Panc1 (cell line): ENCODE results near the gene MORN1. TPM values are rescaled to one million over a fixed set of nuclear protein-coding genes. Genes with fewer than 3 reads are reported as not detected.

Experiments used
- ATAC-seq: fragments of 200-7000 bp; cut with Tn5 transposase; 2 replicates; pipeline ENCODE4 v1.9.1; 2020; ENCODE audit warnings: mild to moderate bottlenecking, moderate library complexity
- BruUV-seq: library from RNA; stranded (reverse); fragments of 400-500 nt; replicated peaks from 2 replicates; lab custom pipeline; 2021; lab: Mats Ljungman, UMichigan
- CTCF ChIA-PET: fragments of 300-600 bp; sonication (Branson Sonifier 250); formaldehyde crosslinking; loops from one replicate; lab custom pipeline; 2022; ENCODE audit warnings: antibody characterized with exemption; lab: Charles Lee
- POLR2A ChIA-PET: fragments of 300-600 bp; sonication (Branson Sonifier 250); formaldehyde crosslinking; loops from one replicate; lab custom pipeline; 2022; ENCODE audit warnings: antibody characterized with exemption; lab: Charles Lee
- DNase-seq: peaks from one replicate; pipeline ENCODE4 v3.0.0-alpha.2; 2010; ENCODE audit warnings: low read depth, low spot score
- H3K27ac ChIP-seq: 2 replicates; pipeline ENCODE4 v1.5.1; 2011; ENCODE audit warnings: mild to moderate bottlenecking, low read length, inconsistent platforms
- H3K27me3 ChIP-seq: fragments of 200-500 bp; sonication (Bioruptor generic); 2 replicates; pipeline ENCODE4 v1.6.0; 2014; ENCODE audit warnings: low read length, inconsistent platforms; ENCODE audit not compliant: control insufficient read depth, insufficient read depth
- H3K36me3 ChIP-seq: fragments of 200-500 bp; sonication (Bioruptor generic); 2 replicates; pipeline ENCODE4 v1.5.1; 2014; ENCODE audit warnings: inconsistent platforms, mild to moderate bottlenecking, low read length, moderate library complexity; ENCODE audit not compliant: control insufficient read depth, insufficient read depth
- H3K4me1 ChIP-seq: 2 replicates; pipeline ENCODE4 v1.5.1; 2011; ENCODE audit warnings: inconsistent platforms, mild to moderate bottlenecking, low read length, moderate library complexity; ENCODE audit not compliant: control insufficient read depth, insufficient read depth
- H3K4me3 ChIP-seq, 2 experiments: 2 replicates each; pipeline ENCODE4 v1.5.1; 2011 to 2012; ENCODE audit warnings: low read depth in 2 of 2, low read length in 2 of 2, mild to moderate bottlenecking in 2 of 2, inconsistent platforms in 1 of 2, moderate library complexity in 1 of 2
- H3K9me3 ChIP-seq: fragments of 200-500 bp; sonication (Bioruptor generic); 2 replicates; pipeline ENCODE4 v1.5.1; 2014; ENCODE audit warnings: low read depth, mild to moderate bottlenecking, inconsistent platforms, low read length, moderate library complexity; ENCODE audit not compliant: control insufficient read depth, insufficient read depth
- POLR2AphosphoS5 ChIP-seq: IDR thresholded peaks from 2 replicates; pipeline ENCODE4 v1.6.1; 2012; ENCODE audit warnings: mild to moderate bottlenecking, low read depth, low read length, moderate library complexity
- SIN3A ChIP-seq: IDR thresholded peaks from 2 replicates; pipeline ENCODE4 v1.6.1; 2012; ENCODE audit warnings: low read depth, mild to moderate bottlenecking, low read length, moderate library complexity, borderline replicate concordance; ENCODE audit not compliant: insufficient read depth
- TCF7L2 ChIP-seq: IDR thresholded peaks from 2 replicates; pipeline ENCODE4 v1.6.1; 2011; ENCODE audit warnings: mild to moderate bottlenecking, low read depth, low read length, inconsistent platforms
- in situ Hi-C: cut with HindIII; loops from 2 replicates; pipeline ENCODE4 v1.10.0; 2016; ENCODE audit warnings: low sequenced_read_pairs, low pct_unique_long_range_greater_than_20kb
- intact Hi-C: fragments of 100-400 bp; cut with micrococcal nuclease; formaldehyde crosslinking; loops from one replicate; pipeline ENCODE4 v1.10.0; 2022; ENCODE audit not compliant: unreplicated experiment
- total RNA-seq: library from RNA; stranded (reverse); gene quantifications from one replicate; pipeline ENCODE4 v1.2.1, GENCODE V29; 2021; ENCODE audit not compliant: unreplicated experiment
- TF ChIP-seq, protein P1 (sequence below), 2 experiments: IDR thresholded peaks; 2 replicates each; pipeline ENCODE4 v1.6.1; 2011 to 2012; ENCODE audit warnings: low read depth in 2 of 2, control low read depth in 1 of 2, low read length in 1 of 2, mild to moderate bottlenecking in 1 of 2, moderate library complexity in 1 of 2; ENCODE audit not compliant: insufficient read depth in 1 of 2
- TF ChIP-seq, protein P2 (sequence below): fragments of 450-650 bp; IDR thresholded peaks from 2 replicates; pipeline ENCODE4 v1.5.1; 2017; ENCODE audit warnings: mild to moderate bottlenecking

Gene MORN1
- total RNA-seq, 1 experiment from 2014 or later = 21.3 TPM

DNA sequence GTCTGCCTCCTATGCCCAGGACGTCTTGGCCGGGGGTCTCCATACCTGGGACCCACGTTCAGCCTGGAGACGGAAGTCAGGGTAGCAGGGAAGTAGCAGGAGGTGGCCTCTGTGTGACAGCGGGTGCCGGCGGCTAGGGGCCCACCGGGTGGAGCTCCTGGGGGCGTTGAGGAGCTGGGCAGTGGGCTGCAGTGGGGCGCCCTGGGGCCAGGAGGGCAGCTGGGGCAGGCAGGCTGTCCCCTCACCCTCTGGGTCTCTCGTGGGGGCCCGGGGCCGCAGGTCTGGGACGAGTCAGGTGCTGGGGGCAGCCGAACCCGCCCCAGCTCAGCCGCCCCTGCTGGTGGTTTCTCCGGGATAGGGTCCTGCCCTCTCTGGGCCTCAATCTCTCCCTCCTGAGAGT is 35.7 kb upstream of the MORN1 start:
- H3K4me3 ChIP-seq = no peak overlapping the region
- CTCF ChIA-PET = no interaction called here
- TF ChIP-seq, protein P1, sequence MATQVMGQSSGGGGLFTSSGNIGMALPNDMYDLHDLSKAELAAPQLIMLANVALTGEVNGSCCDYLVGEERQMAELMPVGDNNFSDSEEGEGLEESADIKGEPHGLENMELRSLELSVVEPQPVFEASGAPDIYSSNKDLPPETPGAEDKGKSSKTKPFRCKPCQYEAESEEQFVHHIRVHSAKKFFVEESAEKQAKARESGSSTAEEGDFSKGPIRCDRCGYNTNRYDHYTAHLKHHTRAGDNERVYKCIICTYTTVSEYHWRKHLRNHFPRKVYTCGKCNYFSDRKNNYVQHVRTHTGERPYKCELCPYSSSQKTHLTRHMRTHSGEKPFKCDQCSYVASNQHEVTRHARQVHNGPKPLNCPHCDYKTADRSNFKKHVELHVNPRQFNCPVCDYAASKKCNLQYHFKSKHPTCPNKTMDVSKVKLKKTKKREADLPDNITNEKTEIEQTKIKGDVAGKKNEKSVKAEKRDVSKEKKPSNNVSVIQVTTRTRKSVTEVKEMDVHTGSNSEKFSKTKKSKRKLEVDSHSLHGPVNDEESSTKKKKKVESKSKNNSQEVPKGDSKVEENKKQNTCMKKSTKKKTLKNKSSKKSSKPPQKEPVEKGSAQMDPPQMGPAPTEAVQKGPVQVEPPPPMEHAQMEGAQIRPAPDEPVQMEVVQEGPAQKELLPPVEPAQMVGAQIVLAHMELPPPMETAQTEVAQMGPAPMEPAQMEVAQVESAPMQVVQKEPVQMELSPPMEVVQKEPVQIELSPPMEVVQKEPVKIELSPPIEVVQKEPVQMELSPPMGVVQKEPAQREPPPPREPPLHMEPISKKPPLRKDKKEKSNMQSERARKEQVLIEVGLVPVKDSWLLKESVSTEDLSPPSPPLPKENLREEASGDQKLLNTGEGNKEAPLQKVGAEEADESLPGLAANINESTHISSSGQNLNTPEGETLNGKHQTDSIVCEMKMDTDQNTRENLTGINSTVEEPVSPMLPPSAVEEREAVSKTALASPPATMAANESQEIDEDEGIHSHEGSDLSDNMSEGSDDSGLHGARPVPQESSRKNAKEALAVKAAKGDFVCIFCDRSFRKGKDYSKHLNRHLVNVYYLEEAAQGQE (IDR thresholded peaks at IDR 0.05; ENCODE audit: insufficient read depth in 1 of 2, low read depth in 2 of 2, low read length in 1 of 2) = no peak
- TF ChIP-seq TCF7L2 (no peak), SIN3A (no peak), POLR2AphosphoS5 (no peak)
- TF ChIP-seq, protein P2, sequence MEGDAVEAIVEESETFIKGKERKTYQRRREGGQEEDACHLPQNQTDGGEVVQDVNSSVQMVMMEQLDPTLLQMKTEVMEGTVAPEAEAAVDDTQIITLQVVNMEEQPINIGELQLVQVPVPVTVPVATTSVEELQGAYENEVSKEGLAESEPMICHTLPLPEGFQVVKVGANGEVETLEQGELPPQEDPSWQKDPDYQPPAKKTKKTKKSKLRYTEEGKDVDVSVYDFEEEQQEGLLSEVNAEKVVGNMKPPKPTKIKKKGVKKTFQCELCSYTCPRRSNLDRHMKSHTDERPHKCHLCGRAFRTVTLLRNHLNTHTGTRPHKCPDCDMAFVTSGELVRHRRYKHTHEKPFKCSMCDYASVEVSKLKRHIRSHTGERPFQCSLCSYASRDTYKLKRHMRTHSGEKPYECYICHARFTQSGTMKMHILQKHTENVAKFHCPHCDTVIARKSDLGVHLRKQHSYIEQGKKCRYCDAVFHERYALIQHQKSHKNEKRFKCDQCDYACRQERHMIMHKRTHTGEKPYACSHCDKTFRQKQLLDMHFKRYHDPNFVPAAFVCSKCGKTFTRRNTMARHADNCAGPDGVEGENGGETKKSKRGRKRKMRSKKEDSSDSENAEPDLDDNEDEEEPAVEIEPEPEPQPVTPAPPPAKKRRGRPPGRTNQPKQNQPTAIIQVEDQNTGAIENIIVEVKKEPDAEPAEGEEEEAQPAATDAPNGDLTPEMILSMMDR = no peak
- H3K36me3 ChIP-seq = no peaks in the 10 kb centered on the region
- ATAC-seq (no peak), DNase-seq (no peak)
- H3K27ac ChIP-seq = no peak overlapping the region
- no TSS peak for BruUV-seq
- H3K4me1 ChIP-seq = peaks cover 3% of the 10 kb centered on the region; the same call in 1 of the 2 replicates
- no peaks in the 10 kb centered on the region; the same call in 1 of the 2 replicates for H3K9me3 ChIP-seq
- in situ Hi-C loops (no loop called here), intact Hi-C loops (no loop called here)
- no peaks in the 10 kb centered on the region for H3K27me3 ChIP-seq
- POLR2A ChIA-PET = no interaction called here

DNA sequence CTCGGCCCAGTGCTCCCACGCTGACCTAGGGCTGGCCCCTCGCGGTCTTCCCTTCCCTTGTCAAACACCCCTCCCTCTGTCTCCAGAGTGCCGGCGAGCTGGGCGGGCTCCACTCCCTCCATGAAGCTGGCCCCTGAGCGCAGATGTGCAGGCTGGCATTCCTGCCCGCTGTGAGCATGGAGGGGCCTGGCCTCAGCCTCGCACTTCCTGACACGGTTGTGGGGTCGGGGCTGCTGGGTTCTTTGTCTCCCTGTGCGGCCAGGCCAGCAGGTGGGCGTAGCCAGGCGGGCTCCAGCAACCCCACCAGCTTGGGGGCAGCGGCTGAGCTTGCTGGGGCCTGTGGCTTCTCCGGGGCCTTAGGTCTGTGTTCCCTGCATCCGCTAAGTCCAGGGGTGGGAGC is 35.2 kb upstream of the MORN1 start:
- Histone ChIP-seq H3K4me3 (no peak overlapping the region), H3K4me1 (no peaks in the 10 kb centered on the region), H3K27me3 (no peaks in the 10 kb centered on the region), H3K9me3 (no peaks in the 10 kb centered on the region; the same call in 1 of the 2 replicates), H3K36me3 (no peaks in the 10 kb centered on the region), H3K27ac (no peak overlapping the region)
- in situ Hi-C loops = no loop called here
- no TSS peak for BruUV-seq
- CTCF ChIA-PET = no interaction called here
- no peak for DNase-seq
- POLR2A ChIA-PET = no interaction called here
- no peak for ATAC-seq
- intact Hi-C loops = no loop called here
- TF ChIP-seq SIN3A (no peak), POLR2AphosphoS5 (no peak), TCF7L2 (no peak)
- TF ChIP-seq, protein P1 (IDR thresholded peaks at IDR 0.05; ENCODE audit: insufficient read depth in 1 of 2, low read depth in 2 of 2, low read length in 1 of 2) = no peak
- TF ChIP-seq, protein P2 = no peak
